HCT116 (cell line): ENCODE results near the gene DUXB. TPM values are rescaled to one million over a fixed set of nuclear protein-coding genes. Genes with fewer than 3 reads are reported as not detected.

Experiments
- ATAC-seq: fragments of 200-7000 bp; cut with Tn5 transposase; 2 replicates; pipeline ENCODE4 v1.9.1; 2020; ENCODE audit warnings: mild to moderate bottlenecking, moderate library complexity
- BruUV-seq: library from RNA; stranded (reverse); fragments of 400-500 nt; replicated peaks from 2 replicates; lab custom pipeline; 2021; lab: Mats Ljungman, UMichigan
- CTCF ChIA-PET: fragments of 300-600 bp; sonication (Branson Sonifier 250); formaldehyde crosslinking; loops from one replicate; lab custom pipeline; 2021; ENCODE audit warnings: antibody characterized with exemption; lab: Charles Lee
- POLR2A ChIA-PET: fragments of 300-600, 350-600 bp; sonication (Branson Sonifier 250); formaldehyde crosslinking; loops from one replicate; lab custom pipeline; 2021; ENCODE audit warnings: antibody characterized with exemption; lab: Charles Lee
- RAD21 ChIA-PET, 2 experiments: fragments of 300-600 bp; sonication (Branson Sonifier 250); formaldehyde crosslinking; loops; one replicate each; lab custom pipeline; 2023; ENCODE audit warnings: low total read pairs in 2 of 2; ENCODE audit not compliant: uncharacterized antibody in 2 of 2, unreplicated experiment in 2 of 2, low non-redundant PET in 1 of 2; lab: Charles Lee
- DNase-seq: peaks from one replicate; pipeline ENCODE4 v3.0.0-alpha.2; 2010; ENCODE audit warnings: low read depth, low spot score
- H2AFZ ChIP-seq: fragments of 200-600 bp; shearing (Covaris generic), sonication (generic); 2 replicates; pipeline ENCODE4 v1.6.1; 2017; ENCODE audit warnings: low read depth, mixed run types, mixed read lengths, antibody characterized with exemption, low read length; ENCODE audit not compliant: poor library complexity, severe bottlenecking
- H3K27ac ChIP-seq: 2 replicates; pipeline ENCODE4 v1.5.1; 2012; ENCODE audit warnings: low read depth, low read length
- H3K27me3 ChIP-seq: fragments of 200-600 bp; sonication (generic); 2 replicates; pipeline ENCODE4 v1.6.1; 2016; ENCODE audit warnings: mixed run types, low read length, mixed read lengths; ENCODE audit not compliant: insufficient read depth
- H3K36me3 ChIP-seq, 2 experiments: fragments of 200-500 bp in 1 of 2; fragments of 200-600 bp in 1 of 2; sonication (Bioruptor generic) in 1 of 2; sonication (generic) in 1 of 2; 2 replicates each; pipeline versions ENCODE4 v1.5.1 to v1.6.1; 2014 to 2016; ENCODE audit warnings: low read length in 2 of 2, inconsistent platforms in 1 of 2, mixed read lengths in 1 of 2, mixed run types in 1 of 2; ENCODE audit not compliant: insufficient read depth in 2 of 2, control insufficient read depth in 1 of 2
- H3K4me1 ChIP-seq, 2 experiments: fragments of 200-600 bp in 1 of 2; sonication (generic) in 1 of 2; 2 replicates each; pipeline versions ENCODE4 v1.5.1 to v1.6.1; 2012 to 2017; ENCODE audit warnings: low read length in 2 of 2, inconsistent platforms in 1 of 2, mild to moderate bottlenecking in 1 of 2, mixed read lengths in 1 of 2, mixed run types in 1 of 2, moderate library complexity in 1 of 2; ENCODE audit not compliant: insufficient read depth in 2 of 2, control insufficient read depth in 1 of 2
- H3K4me2 ChIP-seq: fragments of 200-600 bp; sonication (generic); 2 replicates; pipeline ENCODE4 v1.6.1; 2017; ENCODE audit warnings: mixed run types, low read length, mixed read lengths
- H3K4me3 ChIP-seq, 2 experiments: fragments of 200-600 bp in 1 of 2; sonication (generic) in 1 of 2; replicated peaks in 1 of 2; 2 replicates each; pipeline ENCODE4 v1.5.1; 2011 to 2016; ENCODE audit warnings: low read length in 2 of 2, control low read depth in 1 of 2, low read depth in 1 of 2, mild to moderate bottlenecking in 1 of 2, mixed read lengths in 1 of 2, mixed run types in 1 of 2
- H3K79me2 ChIP-seq: fragments of 200-600 bp; sonication (generic); 2 replicates; pipeline ENCODE4 v1.6.1; 2017; ENCODE audit warnings: mild to moderate bottlenecking, mixed run types, low read length, moderate library complexity, mixed read lengths; ENCODE audit not compliant: insufficient read depth
- H3K9ac ChIP-seq: fragments of 200-600 bp; sonication (generic); 2 replicates; pipeline ENCODE4 v1.6.1; 2016; ENCODE audit warnings: low read length, mixed read lengths
- H3K9me2 ChIP-seq: fragments of 200-600 bp; sonication (generic), shearing (Covaris generic); 2 replicates; pipeline ENCODE4 v1.6.1; 2017; ENCODE audit warnings: mixed run types, mild to moderate bottlenecking, moderate library complexity; ENCODE audit not compliant: insufficient read depth
- H3K9me3 ChIP-seq, 2 experiments: fragments of 200-500 bp in 1 of 2; fragments of 200-600 bp in 1 of 2; sonication (Bioruptor generic) in 1 of 2; sonication (generic) in 1 of 2; 2 replicates each; pipeline ENCODE4 v1.6.1; 2014 to 2017; ENCODE audit warnings: low read length in 2 of 2, mixed read lengths in 2 of 2, inconsistent platforms in 1 of 2, low read depth in 1 of 2, mild to moderate bottlenecking in 1 of 2, mixed run types in 1 of 2, moderate library complexity in 1 of 2; ENCODE audit not compliant: control insufficient read depth in 1 of 2, insufficient read depth in 1 of 2
- H4K20me1 ChIP-seq: fragments of 200-600 bp; sonication (generic), shearing (Covaris generic); 2 replicates; pipeline ENCODE4 v1.6.1; 2017; ENCODE audit warnings: mixed run types, mild to moderate bottlenecking, moderate library complexity; ENCODE audit not compliant: insufficient read depth
- CTCF ChIP-seq, 3 experiments: fragments of 200-600 bp in 1 of 3; sonication (generic) in 1 of 3; IDR thresholded peaks in 2 of 3; conservative IDR thresholded peaks in 1 of 3; 2 replicates each; pipeline ENCODE4 v1.5.1; 2012 to 2017; ENCODE audit warnings: low read depth in 2 of 3, low read length in 2 of 3, antibody characterized with exemption in 1 of 3, borderline replicate concordance in 1 of 3, control low read depth in 1 of 3, mild to moderate bottlenecking in 1 of 3, mixed read lengths in 1 of 3, mixed run types in 1 of 3, moderate library complexity in 1 of 3; ENCODE audit not compliant: insufficient read depth in 1 of 3
- EZH2 ChIP-seq: fragments of 200-600 bp; sonication (generic); IDR thresholded peaks from 2 replicates; pipeline ENCODE4 v1.6.1; 2017; ENCODE audit warnings: antibody characterized with exemption, mixed run types
- EZH2phosphoT487 ChIP-seq: fragments of 200-600 bp; IDR thresholded peaks from 2 replicates; pipeline ENCODE4 v1.6.1; 2018; ENCODE audit warnings: antibody characterized with exemption, borderline replicate concordance
- POLR2A ChIP-seq: IDR thresholded peaks from 2 replicates; pipeline ENCODE4 v1.7.0; 2011; ENCODE audit warnings: borderline replicate concordance; ENCODE audit not compliant: insufficient read depth, insufficient read length; ENCODE audit errors: extremely low read depth
- RAD21 ChIP-seq: IDR thresholded peaks from 2 replicates; pipeline ENCODE4 v1.6.1; 2012; ENCODE audit warnings: low read depth, mild to moderate bottlenecking
- REST ChIP-seq: IDR thresholded peaks from 2 replicates; pipeline ENCODE4 v1.6.1; 2012; ENCODE audit warnings: low read depth
- SIN3A ChIP-seq: IDR thresholded peaks from 2 replicates; pipeline ENCODE4 v1.6.1; 2012; ENCODE audit warnings: low read depth
- SP1 ChIP-seq: IDR thresholded peaks from 2 replicates; pipeline ENCODE4 v1.6.1; 2012; ENCODE audit warnings: low read depth
- TCF7L2 ChIP-seq: IDR thresholded peaks from 2 replicates; pipeline ENCODE4 v1.7.0; 2011; ENCODE audit warnings: borderline replicate concordance, inconsistent platforms; ENCODE audit not compliant: insufficient read depth, insufficient read length; ENCODE audit errors: extremely low read depth
- YY1 ChIP-seq: IDR thresholded peaks from 2 replicates; pipeline ENCODE4 v1.6.1; 2011; ENCODE audit warnings: low read length, low read depth, moderate library complexity, mild to moderate bottlenecking; ENCODE audit not compliant: insufficient replicate concordance; ENCODE audit errors: extremely low read depth
- ZFX ChIP-seq: fragments of 450-650 bp; IDR thresholded peaks from 2 replicates; pipeline ENCODE4 v1.6.1; 2017
- intact Hi-C: fragments of 100-400 bp; cut with micrococcal nuclease; formaldehyde crosslinking; loops from 2 replicates; pipeline ENCODE4 v1.10.0; 2022
- total RNA-seq: library from RNA; stranded (reverse); gene quantifications from one replicate; pipeline ENCODE4 v1.2.1, GENCODE V29; 2021; ENCODE audit not compliant: unreplicated experiment

Gene DUXB
- total RNA-seq, 1 experiment from 2014 or later, result not detected

DNA sequence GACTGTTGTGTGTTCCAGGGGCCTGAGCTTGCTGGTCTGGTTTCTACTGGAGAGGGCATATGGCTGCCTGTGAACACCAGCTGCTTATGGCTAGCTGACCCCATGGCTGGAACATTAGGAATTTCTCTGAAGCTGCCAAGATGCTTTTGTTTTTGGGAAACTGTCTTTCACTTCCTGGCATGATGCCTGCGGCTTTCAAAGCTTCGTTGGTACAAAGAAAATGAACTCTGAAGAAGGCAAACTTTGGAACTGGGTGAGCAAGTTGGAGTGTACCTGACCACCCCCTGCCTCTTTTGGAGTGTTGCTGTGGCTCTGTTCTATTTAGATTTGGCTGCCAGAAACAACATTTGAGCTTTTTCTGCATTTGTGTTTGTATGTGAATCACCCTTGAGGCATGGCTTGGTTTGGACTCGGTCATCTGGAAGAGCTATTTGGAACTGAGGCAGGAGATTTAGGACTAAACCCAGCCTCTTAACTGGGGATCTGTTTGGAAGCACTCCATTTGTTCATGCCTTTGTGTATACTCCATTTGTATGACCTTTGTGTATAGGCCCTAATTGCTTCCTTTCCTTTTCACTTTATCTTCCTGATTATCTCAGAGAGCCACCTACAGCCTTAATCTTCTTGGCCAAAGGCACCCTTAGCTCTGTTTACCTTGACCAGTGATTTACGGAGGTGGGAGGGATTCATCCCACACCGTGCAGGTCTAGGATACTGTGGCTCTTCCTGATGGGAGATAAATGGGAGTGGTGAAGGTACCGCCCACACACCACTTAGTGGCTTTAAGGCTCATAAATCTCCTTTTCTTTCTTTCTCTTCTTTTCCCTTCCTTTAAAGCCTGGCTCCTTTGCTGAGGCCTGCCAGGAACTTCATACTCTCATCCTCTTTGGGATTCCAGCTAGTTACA, 32.3 kb upstream of the DUXB start:
- no peak for TF ChIP-seq POLR2A
- TF ChIP-seq CTCF (IDR thresholded peaks at IDR 0.05 in 2 of 3, conservative IDR thresholded peaks at IDR 0.05 in 1 of 3; ENCODE audit: borderline replicate concordance in 1 of 3, insufficient read depth in 1 of 3, low read depth in 2 of 3, low read length in 2 of 3), result no peak
- no peak for TF ChIP-seq EZH2phosphoT487
- no peak for TF ChIP-seq SP1
- H2AFZ ChIP-seq, result no peak overlapping the region
- no peaks in the 10 kb centered on the region for H3K79me2 ChIP-seq
- H4K20me1 ChIP-seq, result no peaks in the 10 kb centered on the region
- POLR2A ChIA-PET, result no interaction called here
- H3K4me1 ChIP-seq, result no peaks in the 10 kb centered on the region
- no peaks in the 10 kb centered on the region for H3K36me3 ChIP-seq
- no peaks in the 10 kb centered on the region for H3K9me2 ChIP-seq
- no peak overlapping the region for H3K9ac ChIP-seq
- H3K4me3 ChIP-seq, result no peak overlapping the region
- intact Hi-C loops, result no loop called here
- no peak overlapping the region for H3K27ac ChIP-seq
- CTCF ChIA-PET, result no interaction called here
- ATAC-seq, result no peak
- RAD21 ChIA-PET, result no interaction called here
- H3K9me3 ChIP-seq, result no peaks in the 10 kb centered on the region
- BruUV-seq, result no TSS peak
- no peak for DNase-seq
- H3K4me2 ChIP-seq, result no peak overlapping the region
- no peaks in the 10 kb centered on the region for H3K27me3 ChIP-seq

DNA sequence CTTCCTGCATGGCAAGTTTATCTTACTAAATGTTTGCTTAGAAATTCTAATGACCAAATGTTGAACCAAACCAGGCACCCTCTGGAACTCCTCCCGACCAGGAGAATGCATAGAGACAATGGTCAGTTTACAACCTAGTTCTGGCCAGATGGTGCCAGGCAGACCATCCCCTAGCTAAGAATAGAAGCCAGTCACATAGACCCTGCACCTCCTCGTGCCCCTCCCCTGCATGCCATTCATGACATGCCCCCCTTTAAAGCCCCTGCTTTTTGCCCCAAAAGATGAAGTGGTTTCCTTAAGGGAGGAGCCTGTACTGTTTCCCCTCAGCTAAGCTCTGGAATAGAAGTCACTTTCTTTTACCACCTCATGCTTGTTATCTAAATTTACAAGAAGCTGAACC, 31.6 kb upstream of the DUXB start:
- Histone ChIP-seq H3K4me1 (no peaks in the 10 kb centered on the region), H3K79me2 (no peaks in the 10 kb centered on the region), H3K36me3 (no peaks in the 10 kb centered on the region), H3K9me3 (no peaks in the 10 kb centered on the region), H3K9me2 (no peaks in the 10 kb centered on the region), H3K9ac (no peak overlapping the region), H3K4me3 (no peak overlapping the region), H3K27ac (no peak overlapping the region), H3K27me3 (no peaks in the 10 kb centered on the region), H4K20me1 (no peaks in the 10 kb centered on the region), H3K4me2 (no peak overlapping the region), H2AFZ (no peak overlapping the region)
- intact Hi-C loops, result no loop called here
- ATAC-seq, result no peak
- ChIA-PET CTCF (no interaction called here), RAD21 (no interaction called here), POLR2A (no interaction called here)
- no peak for DNase-seq
- BruUV-seq, result no TSS peak
- no peak for TF ChIP-seq TCF7L2
- no peak for TF ChIP-seq ZFX
- no peak for TF ChIP-seq SIN3A
- TF ChIP-seq REST, result no peak
- no peak for TF ChIP-seq POLR2A
- no peak for TF ChIP-seq YY1
- TF ChIP-seq EZH2phosphoT487, result no peak
- no peak for TF ChIP-seq EZH2
- TF ChIP-seq RAD21, result no peak
